Natural killer cell (primary cell): Measurements from ENCODE around the gene EPB41L5. TPM values are rescaled to one million over a fixed set of nuclear protein-coding genes. Genes with fewer than 3 reads are reported as not detected.
"Not testable (repeated sequence)": the region's sequence is repeated elsewhere in the genome, so short reads cannot be mapped to it uniquely, and the experiment has no call there.

ENCODE experiments used
- ATAC-seq, 3 donors: fragments of 150-1000 bp in 2 of 3; fragments of 200-7000 bp in 1 of 3; cut with Tn5 transposase; 1 replicate in 1 of 3; 2 replicates in 2 of 3; pipeline ENCODE4 v1.10.0; 2021; ENCODE audit warnings: mild to moderate bottlenecking in 2 of 3, moderate library complexity in 2 of 3
- DNase-seq, 2 donors: peaks; one replicate each; pipeline versions ENCODE4 v3.0.0 to v3.0.0-alpha.2; 2013 to 2021; ENCODE audit warnings: mixed read lengths in 1 of 2
- H3K27ac ChIP-seq: one replicate; pipeline ENCODE4 v1.5.1; 2013; ENCODE audit warnings: mild to moderate bottlenecking, low read length
- H3K27me3 ChIP-seq: one replicate; pipeline ENCODE4 v1.6.1; 2013; ENCODE audit warnings: low read length; ENCODE audit not compliant: control insufficient read depth, insufficient read depth
- H3K36me3 ChIP-seq: one replicate; pipeline ENCODE4 v1.6.1; 2013; ENCODE audit warnings: low read length; ENCODE audit not compliant: control insufficient read depth, insufficient read depth
- H3K4me1 ChIP-seq: one replicate; pipeline ENCODE4 v1.6.1; 2013; ENCODE audit warnings: low read length; ENCODE audit not compliant: control insufficient read depth, insufficient read depth
- H3K4me3 ChIP-seq: one replicate; pipeline ENCODE4 v1.5.1; 2013; ENCODE audit warnings: low read length
- H3K9me3 ChIP-seq: one replicate; pipeline ENCODE4 v1.6.1; 2013; ENCODE audit warnings: low read length; ENCODE audit not compliant: control insufficient read depth, insufficient read depth
- H3K27ac Mint-ChIP-seq, 2 donors: one replicate each; pipeline ENCODE4 v1.8.0; 2022; ENCODE audit warnings: mild to moderate bottlenecking in 2 of 2, mixed read lengths in 2 of 2, moderate library complexity in 1 of 2
- H3K27me3 Mint-ChIP-seq, 2 donors: one replicate each; pipeline ENCODE4 v1.8.0; 2022; ENCODE audit warnings: low read depth in 2 of 2, mixed read lengths in 2 of 2
- H3K36me3 Mint-ChIP-seq: one replicate; pipeline ENCODE4 v1.8.0; 2022; ENCODE audit warnings: mixed read lengths
- H3K4me1 Mint-ChIP-seq, 2 donors: one replicate each; pipeline ENCODE4 v1.8.0; 2022; ENCODE audit warnings: mixed read lengths in 2 of 2
- H3K4me3 Mint-ChIP-seq: one replicate; pipeline ENCODE4 v1.8.0; 2022; ENCODE audit warnings: mild to moderate bottlenecking, moderate library complexity, mixed read lengths
- H3K9me3 Mint-ChIP-seq, 2 donors: one replicate each; pipeline ENCODE4 v1.8.0; 2022; ENCODE audit warnings: mixed read lengths in 2 of 2
- WGBS: methylation state at CpG from one replicate; pipeline ENCODE4 v1.1.7; 2013; ENCODE audit warnings: missing lambda C conversion rate; ENCODE audit not compliant: insufficient coverage; 5-methylcytosine and 5-hydroxymethylcytosine counted together
- intact Hi-C: fragments of 100-400 bp; cut with micrococcal nuclease; formaldehyde crosslinking; loops from one replicate; pipeline ENCODE4 v1.14.2; 2022
- total RNA-seq, 4 donors: library from RNA; stranded (reverse); fragments of 120-200 nt in 1 of 4; gene quantifications; one replicate each; pipeline versions ENCODE4 v1.2.3 to v1.2.4, GENCODE V29; 2013 to 2022
- TF ChIP-seq, protein P1 (sequence below): fragments of 200-600 bp; IDR thresholded peaks from one replicate; pipeline ENCODE4 v1.8.0; 2022; ENCODE audit warnings: antibody characterized with exemption

EPB41L5 gene
- total RNA-seq, 3 donors from 2014 or later (not counting 1 experiment from before 2014, with no cell fraction given): 3.0 to 8.5 (median 3.6) TPM

DNA sequence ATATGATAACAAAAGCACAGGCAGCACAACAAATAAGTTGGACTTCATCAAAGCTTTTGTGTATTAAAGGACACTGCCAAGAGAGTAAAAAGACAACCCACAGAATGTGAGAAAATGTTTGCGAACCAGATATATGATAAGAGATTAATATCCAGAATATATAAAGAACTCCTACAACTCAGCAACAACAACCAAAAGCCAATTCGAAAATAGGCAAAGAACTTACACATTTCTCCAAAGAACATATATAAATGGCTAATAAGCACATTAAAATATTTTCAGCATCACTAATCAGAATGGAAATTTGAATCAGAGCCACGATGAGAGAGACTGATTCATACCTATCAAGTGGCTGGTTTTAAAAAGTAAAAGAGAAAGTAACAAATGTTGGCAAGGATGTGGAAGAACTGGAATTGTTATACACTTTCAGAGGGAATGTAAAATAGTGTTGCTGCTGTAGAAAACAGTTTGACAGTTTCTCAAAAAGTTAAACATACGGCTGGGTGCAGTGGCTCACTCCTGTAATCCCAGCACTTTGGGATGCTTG, 25.2 kb downstream of the EPB41L5 start:
- DNase-seq: no peak
- no peaks in the 10 kb centered on the region for H3K4me1 Mint-ChIP-seq
- no peak for ATAC-seq
- Histone ChIP-seq H3K4me3 (no peak overlapping the region), H3K36me3 (no peaks in the 10 kb centered on the region), H3K4me1 (no peaks in the 10 kb centered on the region), H3K9me3 (no peaks in the 10 kb centered on the region), H3K27ac (no peak overlapping the region), H3K27me3 (no peaks in the 10 kb centered on the region)
- no peaks in the 10 kb centered on the region for H3K9me3 Mint-ChIP-seq
- intact Hi-C loops: no loop called here
- no peak overlapping the region for H3K27ac Mint-ChIP-seq
- TF ChIP-seq, protein P1, sequence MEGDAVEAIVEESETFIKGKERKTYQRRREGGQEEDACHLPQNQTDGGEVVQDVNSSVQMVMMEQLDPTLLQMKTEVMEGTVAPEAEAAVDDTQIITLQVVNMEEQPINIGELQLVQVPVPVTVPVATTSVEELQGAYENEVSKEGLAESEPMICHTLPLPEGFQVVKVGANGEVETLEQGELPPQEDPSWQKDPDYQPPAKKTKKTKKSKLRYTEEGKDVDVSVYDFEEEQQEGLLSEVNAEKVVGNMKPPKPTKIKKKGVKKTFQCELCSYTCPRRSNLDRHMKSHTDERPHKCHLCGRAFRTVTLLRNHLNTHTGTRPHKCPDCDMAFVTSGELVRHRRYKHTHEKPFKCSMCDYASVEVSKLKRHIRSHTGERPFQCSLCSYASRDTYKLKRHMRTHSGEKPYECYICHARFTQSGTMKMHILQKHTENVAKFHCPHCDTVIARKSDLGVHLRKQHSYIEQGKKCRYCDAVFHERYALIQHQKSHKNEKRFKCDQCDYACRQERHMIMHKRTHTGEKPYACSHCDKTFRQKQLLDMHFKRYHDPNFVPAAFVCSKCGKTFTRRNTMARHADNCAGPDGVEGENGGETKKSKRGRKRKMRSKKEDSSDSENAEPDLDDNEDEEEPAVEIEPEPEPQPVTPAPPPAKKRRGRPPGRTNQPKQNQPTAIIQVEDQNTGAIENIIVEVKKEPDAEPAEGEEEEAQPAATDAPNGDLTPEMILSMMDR: no peak
- WGBS: 69% methylated on average over 2 of the region's 4 CpGs
- H3K36me3 Mint-ChIP-seq: no peaks in the 10 kb centered on the region
- H3K4me3 Mint-ChIP-seq: no peak overlapping the region
- peaks cover 7% of the 10 kb centered on the region in 2 donors for H3K27me3 Mint-ChIP-seq

- DNase-seq: no peak
- Histone ChIP-seq H3K4me3 (no peak overlapping the region), H3K4me1 (no peaks in the 10 kb centered on the region), H3K36me3 (no peaks in the 10 kb centered on the region), H3K9me3 (no peaks in the 10 kb centered on the region), H3K27ac (no peak overlapping the region), H3K27me3 (no peaks in the 10 kb centered on the region)
- peaks cover 7% of the 10 kb centered on the region for H3K36me3 Mint-ChIP-seq
- intact Hi-C loops: no loop called here
- no peak for ATAC-seq
- H3K9me3 Mint-ChIP-seq: no peaks in the 10 kb centered on the region
- no peak overlapping the region for H3K4me3 Mint-ChIP-seq
- TF ChIP-seq, protein P1: no peak
- 63% methylated on average over 1 of the region's 1 CpG for WGBS
- peaks cover 0 to 2% of the 10 kb centered on the region in 2 donors for H3K27me3 Mint-ChIP-seq
- H3K4me1 Mint-ChIP-seq: peaks cover 5 to 12% of the 10 kb centered on the region in 2 donors
- H3K27ac Mint-ChIP-seq: peak overlapping the region in 1 of 2 donors; percentile 12
These were observed 29.5 kb downstream of the EPB41L5 start for GRCh38 chr2:120042359-120042758.

- peaks cover 7% of the 10 kb centered on the region for H3K36me3 Mint-ChIP-seq
- no peaks in the 10 kb centered on the region for H3K4me1 ChIP-seq
- no peak overlapping the region for H3K27ac Mint-ChIP-seq
- H3K27me3 ChIP-seq: no peaks in the 10 kb centered on the region
- ATAC-seq (no peak), DNase-seq (no peak)
- no peaks in the 10 kb centered on the region for H3K36me3 ChIP-seq
- TF ChIP-seq, protein P1: no peak
- H3K9me3 Mint-ChIP-seq: peaks cover 0 to 2% of the 10 kb centered on the region in 2 donors
- H3K4me3 ChIP-seq: no peak overlapping the region
- H3K4me1 Mint-ChIP-seq: peaks cover 5 to 12% of the 10 kb centered on the region in 2 donors
- H3K27me3 Mint-ChIP-seq: peaks cover 0 to 3% of the 10 kb centered on the region in 2 donors
- intact Hi-C loops: no loop called here
- no peaks in the 10 kb centered on the region for H3K9me3 ChIP-seq
- no peak overlapping the region for H3K4me3 Mint-ChIP-seq
- H3K27ac ChIP-seq: no peak overlapping the region
These were observed 31.5 kb downstream of the EPB41L5 start for GRCh38 chr2:120044336-120044735.

DNA sequence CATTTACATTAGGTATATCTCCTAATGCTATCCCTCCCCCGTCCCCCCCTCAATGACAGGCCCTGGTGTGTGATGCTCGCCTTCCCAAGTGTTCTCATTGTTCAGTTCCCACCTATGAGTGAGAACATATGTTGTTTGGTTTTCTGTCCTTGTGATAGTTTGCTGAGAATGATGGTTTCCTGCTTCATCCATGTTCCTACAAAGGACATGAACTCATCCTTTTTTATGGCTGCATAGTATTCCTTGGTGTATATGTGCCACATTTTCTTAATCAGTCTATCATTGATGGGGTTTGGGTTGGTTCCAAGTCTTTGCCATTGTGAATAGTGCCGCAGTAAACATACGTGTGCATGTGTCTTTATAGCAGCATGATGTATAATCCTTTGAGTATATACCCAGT, 32.9 kb downstream of the EPB41L5 start:
- H3K27ac ChIP-seq, H3K36me3 Mint-ChIP-seq, H3K27me3 Mint-ChIP-seq, H3K9me3 Mint-ChIP-seq, intact Hi-C loops, DNase-seq, H3K4me3 Mint-ChIP-seq, ATAC-seq, H3K27me3 ChIP-seq, H3K4me3 ChIP-seq, H3K27ac Mint-ChIP-seq, H3K36me3 ChIP-seq, H3K4me1 ChIP-seq, H3K9me3 ChIP-seq: not testable (repeated sequence)
- WGBS: 91% methylated on average over 3 of the region's 4 CpGs
- H3K4me1 Mint-ChIP-seq: peaks cover 5 to 12% of the 10 kb centered on the region in 2 donors

GRCh38 chr2:120046252-120046651, 33.4 kb downstream of the EPB41L5 start:
- intact Hi-C loops, H3K27ac Mint-ChIP-seq: not testable (repeated sequence)
- 100% methylated on average over 1 of the region's 2 CpGs for WGBS

More at GRCh38 chr2:120046252-120046651, 33.4 kb downstream of the EPB41L5 start:
- not testable (repeated sequence) for H3K27ac ChIP-seq, H3K27me3 Mint-ChIP-seq, DNase-seq, H3K27me3 ChIP-seq, H3K4me3 ChIP-seq, H3K9me3 ChIP-seq, H3K9me3 Mint-ChIP-seq, H3K36me3 ChIP-seq, H3K4me3 Mint-ChIP-seq, ATAC-seq, H3K4me1 ChIP-seq, H3K36me3 Mint-ChIP-seq
- H3K4me1 Mint-ChIP-seq: peaks cover 5 to 12% of the 10 kb centered on the region in 2 donors
